NCI-H2196 treated with DMSO at 0.1 percent for 48 hours (cell line): ENCODE measurements around the gene IRX3.
"Not testable (repeated sequence)": the region's sequence is repeated elsewhere in the genome, so short reads cannot be mapped to it uniquely, and the experiment has no call there.

Source experiments
- DNase-seq: peaks from one replicate; lab custom pipeline; 2025; ENCODE audit not compliant: unreplicated experiment; lab: John Stamatoyannopoulos, UW

IRX3 gene

DNA sequence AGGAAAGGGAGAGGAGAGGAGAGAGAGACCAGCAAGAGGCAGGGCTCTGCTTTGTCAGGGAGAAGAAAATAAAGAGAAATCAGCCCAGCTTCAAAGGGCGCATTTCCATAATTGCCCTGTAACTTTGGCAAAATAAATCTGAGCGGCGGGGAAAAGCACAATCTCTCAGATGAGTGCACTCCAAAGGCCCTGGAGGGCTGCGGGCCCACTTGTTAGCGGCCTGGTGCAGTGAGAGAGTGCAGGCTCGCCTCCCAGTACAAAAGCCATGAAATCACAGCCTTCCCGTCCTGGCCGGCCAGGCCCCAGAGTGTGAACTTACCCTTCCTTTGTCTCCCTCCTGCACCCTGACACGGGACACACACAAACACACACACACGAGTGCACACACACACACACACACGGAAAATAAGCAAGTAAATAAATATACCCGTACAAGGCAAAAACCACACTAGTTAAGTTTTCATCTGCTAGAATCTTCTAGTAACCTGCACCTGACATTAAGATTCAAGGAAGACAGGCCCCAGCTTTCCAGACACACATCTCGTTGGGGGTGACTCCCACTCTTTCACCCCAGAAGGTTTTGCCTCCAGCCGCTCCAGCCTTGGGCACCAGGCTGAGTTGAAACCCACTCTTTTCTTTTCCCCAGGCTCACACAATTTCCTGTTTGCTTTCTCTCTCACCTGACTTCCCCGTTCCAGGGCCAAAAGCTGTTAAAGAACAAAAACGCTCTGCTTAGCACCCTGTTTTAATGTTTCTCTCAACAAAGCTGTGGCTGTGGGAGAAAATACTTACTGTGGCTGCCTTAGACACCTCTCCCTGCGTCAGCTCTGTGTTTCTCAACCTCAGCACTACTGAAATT lies 8.5 kb downstream of the IRX3 start:
- no peak for DNase-seq

DNA sequence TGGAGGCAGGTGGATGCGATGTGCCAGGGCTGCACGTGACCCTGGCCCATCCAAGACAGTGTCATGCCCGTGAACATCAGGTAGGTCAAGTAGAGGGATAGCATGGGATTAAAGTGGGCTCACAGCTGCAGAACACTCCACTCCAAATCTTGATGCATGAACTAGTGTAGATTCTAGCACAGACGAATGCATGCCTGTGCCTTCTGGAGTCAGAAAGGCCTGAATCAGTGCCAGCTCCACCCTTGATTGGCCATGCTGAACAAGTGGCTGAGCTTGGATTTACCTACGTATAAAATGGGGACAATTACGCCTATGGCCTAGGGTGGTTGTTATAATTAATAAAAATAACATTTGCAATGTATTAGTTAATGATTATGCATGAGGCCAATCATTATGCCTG lies 10.6 kb downstream of the IRX3 start:
- no peak for DNase-seq

DNA sequence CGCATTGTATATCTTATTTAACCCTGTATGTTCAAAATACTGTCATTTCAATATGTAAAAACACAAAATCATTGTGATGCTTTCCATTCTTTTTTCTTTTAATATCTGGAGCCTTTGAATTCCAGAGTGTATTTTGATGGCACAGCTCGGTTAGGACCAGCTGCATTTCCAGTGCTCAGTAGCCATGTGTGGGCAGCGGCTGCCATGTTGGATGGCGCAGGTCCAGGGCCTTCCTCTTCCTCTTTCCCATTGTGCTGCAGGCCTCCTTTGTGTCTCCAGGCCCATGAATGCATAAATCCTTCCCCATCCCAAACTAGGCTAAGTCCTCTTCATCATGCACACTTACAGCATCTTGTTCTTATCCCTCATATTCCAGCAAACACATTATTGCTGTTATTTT lies 13.0 kb downstream of the IRX3 start:
- DNase-seq: no peak

DNA sequence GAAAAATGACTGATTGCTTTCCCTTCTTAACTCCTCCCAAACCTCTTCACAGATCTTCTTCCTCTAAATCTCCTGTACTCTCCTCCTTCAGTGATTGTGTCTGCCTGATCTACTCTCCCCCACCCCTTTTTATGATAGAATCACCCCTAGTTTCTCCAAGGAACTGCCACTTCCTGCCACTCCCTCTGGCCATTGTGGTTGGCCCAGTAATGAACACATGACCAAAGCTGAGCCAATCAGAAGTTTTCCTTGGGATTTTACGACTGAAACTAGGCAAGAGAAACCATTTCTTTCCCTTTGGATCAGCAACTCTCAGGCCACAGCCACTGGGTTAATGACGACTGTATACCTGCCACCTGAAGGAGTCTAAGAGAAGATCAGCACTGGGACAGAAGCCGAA lies 15.9 kb downstream of the IRX3 start:
- DNase-seq: no peak

DNA sequence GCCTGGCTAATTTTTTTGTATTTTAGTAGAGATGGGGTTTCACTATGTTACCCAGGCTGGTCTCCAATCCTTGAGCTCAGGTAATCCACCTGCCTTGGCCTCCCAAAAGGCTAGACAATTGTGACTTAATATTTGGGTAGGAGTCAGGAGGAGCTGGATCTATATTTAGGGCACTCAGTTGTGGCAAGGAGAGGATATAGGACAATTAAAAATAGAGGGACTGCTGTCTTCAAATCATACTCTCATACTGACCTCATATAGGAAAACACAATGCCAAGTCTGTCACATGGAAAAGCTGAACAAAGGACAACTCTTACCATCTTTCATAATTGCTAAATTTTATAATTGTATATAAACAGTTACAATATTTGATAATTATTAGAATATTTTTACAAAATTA lies 17.1 kb downstream of the IRX3 start:
- no peak for DNase-seq

DNA sequence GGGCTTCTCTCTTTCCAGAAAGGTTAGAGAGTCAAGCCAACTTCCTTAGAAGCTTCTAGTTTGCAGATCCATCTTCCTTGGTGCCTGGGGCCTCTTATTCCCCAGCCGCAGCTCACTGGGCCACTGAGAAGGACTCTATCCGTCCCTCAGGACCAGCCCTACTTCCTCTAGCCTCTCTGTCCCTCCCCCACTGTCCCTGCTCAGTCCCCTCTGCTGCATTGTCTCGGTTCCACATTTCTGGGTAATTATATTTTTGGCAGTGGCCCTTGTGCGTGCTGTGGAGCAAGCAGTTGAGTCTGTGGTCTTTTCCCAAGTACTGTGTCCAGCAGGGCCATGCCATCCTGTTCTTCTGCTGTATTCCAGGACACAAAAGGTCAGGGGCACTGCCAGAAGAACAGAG lies 17.8 kb downstream of the IRX3 start:
- no peak for DNase-seq

DNA sequence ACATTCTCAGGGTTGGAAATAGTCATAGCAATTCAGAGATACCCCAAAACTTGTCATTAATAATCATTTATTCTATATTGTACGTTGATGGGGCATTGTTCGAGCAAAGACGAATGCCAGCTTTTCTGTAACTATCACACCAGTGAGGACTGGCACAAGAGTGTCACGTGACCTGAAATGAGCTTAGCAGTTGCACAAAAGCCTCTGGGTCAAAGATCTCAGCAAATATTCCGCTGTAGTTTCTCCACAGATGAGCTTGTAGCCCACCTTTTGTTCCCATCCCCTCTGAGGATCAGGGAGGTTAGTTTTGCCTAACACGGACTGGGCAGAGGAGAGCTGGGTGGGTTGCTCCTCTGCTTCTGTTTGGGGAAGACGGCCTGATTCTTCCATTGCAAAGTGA lies 18.2 kb downstream of the IRX3 start:
- no peak for DNase-seq

DNA sequence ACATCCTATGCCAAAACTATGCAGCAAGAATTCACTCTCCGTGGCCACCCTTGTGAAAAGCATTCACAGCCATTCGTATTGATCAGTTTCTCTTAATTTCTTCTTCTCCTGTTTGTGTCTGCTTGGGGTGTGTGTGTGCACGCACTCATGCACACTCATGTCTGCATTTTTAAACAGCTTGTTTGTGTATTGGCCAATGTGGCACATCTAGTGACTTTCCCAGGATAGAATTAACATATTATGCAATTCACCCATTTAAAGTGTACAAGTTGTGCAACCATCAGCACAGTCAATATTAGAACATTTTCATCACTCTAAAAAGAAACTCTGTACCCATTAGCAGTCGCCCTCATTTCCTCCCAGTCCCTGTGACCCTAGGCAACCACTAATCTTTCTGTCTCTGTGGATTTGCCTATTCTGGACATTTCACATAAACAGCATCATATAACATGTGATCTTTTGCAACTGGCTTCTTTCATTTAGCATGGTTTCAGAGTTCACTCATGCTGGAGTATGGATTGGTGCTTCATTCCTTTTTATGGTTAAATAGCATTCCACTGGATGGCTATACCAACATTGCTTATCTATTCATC lies 20.1 kb downstream of the IRX3 start:
- DNase-seq: no peak

DNA sequence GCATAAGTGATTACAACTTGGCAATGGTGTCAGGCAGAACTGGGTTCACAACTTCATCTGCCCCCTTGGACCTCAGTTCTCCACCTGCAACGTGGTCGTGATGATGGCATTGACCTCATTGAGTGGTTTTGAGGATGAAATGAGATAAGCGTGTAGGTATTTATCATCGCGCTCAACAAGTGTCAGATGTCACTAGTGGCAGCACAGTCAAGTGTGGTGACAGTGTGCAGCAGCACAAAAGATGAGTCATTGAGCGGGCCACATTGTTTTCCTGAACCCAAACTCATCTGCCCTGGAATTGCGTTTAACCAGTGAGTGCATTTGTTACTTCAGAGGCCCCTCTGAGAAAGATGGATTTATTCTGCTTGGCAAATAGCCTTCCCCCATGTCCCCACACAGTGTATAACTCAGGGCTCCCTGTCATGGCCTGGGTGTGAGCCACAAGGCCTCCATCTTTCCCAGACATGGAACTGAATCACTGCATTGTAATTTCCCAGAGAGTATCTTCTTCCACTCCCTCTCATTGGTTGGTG lies 20.9 kb downstream of the IRX3 start:
- no peak for DNase-seq

DNA sequence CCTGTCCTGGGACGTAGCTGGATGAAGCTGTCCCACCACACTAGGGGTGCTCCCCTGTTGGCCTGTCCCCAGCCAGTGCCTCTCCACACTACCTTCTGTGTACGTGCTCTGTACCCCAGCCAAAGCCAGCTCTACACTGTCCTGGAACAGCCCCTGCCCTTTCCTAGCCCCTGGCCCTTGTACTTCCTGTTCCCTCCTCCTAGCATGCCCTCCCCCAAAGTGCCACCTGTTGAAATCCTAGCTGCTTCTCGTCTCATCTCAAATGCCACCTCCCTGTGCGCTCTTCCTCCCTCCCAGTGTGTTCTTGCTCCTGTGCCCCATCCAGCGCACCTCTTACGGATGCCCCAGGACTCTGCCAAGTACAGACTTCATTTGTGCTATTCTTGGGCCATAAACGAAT lies 33.5 kb downstream of the IRX3 start:
- no peak for DNase-seq

DNA sequence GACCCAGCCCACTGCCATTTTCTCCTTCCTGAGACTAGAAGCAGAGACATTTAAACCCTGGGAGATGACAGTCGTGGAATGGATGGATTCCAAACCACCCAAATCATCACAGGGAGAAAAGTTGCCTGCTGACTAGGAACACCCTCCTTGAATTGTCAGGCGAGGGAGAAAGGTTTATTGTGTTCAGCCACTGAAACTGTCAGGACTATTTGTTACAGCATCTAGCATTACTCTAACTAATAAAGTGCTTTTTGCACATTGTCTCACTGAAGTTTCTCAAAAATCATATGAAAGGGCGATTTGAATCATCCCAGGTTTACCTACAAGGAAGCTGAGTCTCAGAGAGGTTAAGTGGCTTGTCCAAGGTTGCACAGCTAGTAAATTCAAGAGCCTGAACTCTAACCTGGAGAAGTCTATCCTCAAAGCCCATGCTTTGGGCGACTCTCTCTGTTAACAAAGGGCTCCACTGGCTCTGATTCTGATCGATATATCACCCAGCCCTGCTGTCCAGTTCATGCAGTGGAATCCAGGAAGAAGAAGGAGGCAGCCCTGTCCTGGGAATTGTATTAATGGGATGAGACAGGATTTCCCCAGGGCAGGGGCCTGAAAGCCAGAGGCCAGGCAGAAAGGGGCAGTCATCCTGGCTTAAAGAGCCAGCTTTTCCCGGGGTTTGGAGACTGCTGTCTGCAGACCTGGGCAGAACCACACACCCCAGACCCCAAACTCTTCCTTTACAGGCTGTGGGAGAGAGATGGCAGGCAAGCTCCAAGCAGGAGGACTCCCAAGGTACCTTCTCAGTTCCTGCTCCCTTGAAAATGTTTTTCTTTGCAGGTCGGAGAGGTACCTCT lies 37.5 kb downstream of the IRX3 start:
- no peak for DNase-seq

DNA sequence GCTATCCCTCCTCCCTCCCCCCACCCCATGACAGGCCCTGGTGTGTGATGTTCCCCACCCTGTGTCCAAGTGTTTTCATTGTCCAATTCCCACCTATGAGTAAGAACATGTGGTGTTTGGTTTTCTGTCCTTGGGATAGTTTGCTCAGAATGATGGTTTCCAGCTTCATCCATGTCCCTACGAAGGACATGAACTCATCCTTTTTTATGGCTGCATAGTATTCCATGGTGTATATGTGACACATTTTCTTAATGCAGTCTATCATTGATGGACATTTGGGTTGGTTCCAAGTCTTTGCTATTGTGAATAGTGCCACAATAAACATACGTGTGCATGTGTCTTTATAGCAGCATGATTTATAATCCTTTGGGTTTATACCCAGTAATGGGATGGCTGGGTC lies 38.9 kb downstream of the IRX3 start:
- DNase-seq: not testable (repeated sequence)

DNA sequence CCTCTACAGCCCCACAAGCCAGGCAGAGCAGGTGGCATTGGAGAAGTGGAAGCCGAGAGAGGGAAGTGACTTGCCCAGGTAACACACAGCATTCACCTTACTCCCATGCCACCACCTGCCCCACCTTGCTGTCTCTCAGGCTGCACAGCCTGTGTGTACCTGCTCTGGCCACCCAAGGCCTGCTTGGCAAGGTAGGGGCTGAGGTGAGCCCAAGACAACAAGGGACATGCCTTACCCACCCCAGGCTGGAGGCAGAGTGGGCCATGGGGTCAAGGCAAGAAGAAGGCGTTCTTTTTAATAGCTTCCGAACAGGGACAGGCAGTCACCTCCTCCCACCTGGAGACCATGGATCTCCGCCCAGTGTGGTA lies 40.1 kb downstream of the IRX3 start:
- DNase-seq: no peak

DNA sequence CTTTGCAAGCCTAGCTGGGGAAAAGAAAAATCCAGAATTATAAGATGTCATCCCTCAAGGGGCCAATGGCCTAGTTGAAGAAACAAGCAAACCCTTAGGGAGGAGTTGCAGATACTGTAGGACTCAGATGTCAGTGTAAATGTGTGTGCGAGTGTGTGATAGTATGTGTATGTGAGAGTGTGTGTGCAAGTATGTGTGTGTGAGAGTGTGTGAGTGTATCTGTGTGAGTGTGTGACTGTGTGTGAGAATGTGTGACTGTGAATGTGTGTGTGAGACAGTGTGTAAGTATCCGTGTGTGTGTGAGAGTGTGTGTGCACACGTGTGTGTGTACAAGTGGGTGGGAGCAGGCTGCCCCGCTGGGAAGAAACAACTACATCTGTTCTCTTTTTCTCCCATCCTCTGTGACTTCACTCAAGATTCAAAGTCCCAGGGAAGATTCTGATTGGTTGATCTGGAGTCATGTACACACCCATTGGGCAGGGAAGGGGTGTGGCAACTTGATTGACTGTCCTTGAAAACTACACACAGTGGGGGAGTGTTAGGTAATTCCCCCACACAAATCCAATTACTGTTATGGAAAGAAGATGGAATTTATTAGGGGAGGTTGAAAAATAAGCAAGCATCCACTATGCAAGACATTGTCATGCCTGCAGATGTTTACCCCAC lies 40.7 kb downstream of the IRX3 start:
- DNase-seq: no peak

DNA sequence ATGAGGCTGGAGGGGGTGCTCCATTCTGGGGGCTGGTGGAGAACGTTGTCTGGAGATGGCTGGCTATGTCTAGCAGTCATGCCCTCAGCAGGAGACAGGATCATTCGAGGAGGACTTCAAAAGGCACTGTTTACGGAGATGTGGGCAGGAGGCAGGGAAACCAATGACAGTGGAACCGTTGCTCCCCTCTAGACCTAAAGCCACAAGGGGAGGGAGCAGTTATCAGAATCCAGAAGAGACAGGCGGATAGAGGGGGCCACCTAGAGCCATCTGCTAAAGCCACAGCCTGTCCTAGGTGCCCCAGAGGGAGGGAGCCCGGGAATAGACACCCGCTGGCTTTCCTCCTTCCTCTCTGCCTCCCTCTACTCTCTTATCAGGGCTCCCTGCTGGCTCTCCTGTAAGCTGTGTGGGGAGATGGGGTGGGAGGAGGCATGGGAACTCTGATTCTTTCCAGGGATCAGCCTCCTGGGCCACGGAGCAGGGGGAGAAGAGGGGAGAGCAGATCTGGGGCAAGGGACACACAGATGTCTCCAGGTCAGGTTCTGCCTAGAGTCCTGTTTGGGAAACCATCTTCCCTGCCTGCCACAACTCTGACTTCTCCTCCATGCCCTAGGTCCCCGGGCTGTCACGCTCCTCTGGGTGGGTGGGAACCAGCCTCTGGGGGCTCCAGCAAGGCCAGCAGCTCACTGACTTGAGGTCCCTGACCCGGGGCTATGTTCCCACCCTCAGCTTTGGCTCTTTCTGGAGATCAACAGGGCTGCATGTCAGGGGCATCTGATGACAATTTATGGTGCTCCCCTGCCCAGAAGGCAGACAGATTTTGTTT lies 42.3 kb downstream of the IRX3 start:
- DNase-seq: no peak

DNA sequence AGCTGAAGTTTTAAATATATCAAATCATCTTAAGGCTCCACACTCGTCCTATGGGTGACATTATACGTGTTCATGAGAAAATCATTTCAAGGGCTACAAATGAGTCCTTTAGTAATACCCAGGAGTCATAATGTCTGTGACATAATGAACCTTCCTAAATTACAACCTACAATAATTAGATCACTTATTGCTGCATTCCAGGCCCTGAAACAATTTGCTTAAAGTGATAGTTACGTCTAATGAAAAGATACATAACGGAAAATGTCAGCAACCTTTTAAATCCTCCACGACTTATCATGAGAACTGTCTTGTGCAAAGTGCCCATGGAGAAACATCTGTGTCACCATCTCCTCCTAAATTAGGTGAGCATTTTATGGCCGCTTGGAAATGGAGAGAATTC lies 43.4 kb downstream of the IRX3 start:
- no peak for DNase-seq

DNA sequence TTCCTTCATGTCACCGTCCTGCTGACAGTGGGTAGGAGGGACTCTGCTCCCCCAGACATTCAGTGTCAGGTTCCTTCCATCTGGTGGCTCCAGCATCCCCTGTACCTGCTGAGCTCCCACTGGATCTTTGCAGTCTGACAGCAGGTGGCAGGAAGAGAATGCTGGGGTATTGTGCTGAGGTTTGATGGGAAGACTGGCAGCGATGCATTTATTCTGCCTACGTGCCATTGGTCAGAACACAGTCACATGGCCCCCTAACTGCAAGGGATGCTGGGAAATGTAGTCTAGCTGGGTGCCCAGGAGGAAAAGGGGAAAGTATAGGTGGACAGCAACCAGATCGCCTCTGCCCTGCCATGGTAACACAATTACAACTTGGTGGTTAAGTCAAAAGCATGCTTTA lies 44.4 kb downstream of the IRX3 start:
- DNase-seq: no peak

DNA sequence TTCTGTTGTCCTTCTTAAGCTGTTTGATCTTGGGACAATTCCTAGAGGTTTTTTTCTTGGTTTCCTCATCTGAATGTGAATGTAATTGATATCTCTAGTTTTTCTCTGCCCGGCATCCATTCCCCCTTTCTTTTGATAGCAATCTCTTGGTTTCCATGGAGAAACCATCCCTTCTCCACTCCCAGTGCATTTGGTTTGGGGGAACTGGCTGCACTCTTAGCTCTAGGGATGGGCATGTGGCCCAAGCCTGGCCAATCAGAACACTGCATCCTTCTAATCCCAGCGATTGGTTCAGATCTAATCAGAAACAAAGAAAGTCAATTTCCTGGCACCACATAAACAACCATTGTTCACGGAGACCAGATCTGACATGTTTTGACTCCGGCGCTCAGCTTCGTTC lies 45.1 kb downstream of the IRX3 start:
- DNase-seq: no peak

DNA sequence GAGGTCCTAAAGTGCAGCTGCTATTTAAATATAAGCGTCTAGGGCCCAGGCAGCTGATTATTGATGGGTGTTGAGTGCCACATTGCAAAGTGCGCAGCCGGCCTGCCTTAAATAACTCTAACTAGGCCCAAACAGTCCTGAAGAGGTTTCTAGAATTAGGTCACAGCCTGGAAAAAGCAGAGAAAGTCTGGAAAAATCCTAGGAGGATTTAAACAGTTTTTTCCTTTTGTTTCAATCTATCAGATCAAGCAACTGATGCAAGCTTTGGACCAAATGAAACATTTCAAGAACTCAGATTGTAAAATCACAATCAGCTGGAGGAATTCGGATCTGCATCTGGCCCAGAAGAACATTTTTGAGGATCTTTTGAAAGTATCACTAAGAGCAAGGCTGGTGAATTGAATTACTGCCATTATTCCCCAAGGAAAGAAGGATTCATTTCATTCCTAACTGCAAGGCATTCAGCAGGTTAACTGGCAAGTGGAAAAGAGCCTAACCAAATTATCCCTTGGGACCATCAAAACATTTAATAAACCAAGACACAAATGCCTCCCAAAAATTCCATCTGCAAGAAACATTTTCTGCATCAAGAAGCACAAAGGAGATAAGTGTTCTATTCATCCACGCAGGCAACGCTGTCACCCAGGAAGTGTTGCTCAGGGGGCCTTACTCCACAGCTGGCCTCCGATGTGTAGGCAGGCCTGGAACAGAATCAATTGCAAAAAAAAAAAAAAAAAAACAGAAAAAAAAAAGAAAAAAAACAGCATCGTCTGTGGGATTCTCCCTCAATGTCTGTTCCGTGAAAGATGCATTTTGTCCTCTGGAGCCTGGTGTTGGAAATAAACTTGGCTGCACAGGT lies 46.1 kb downstream of the IRX3 start:
- no peak for DNase-seq
